Measurements from ENCODE around the gene GRID1.

DNA sequence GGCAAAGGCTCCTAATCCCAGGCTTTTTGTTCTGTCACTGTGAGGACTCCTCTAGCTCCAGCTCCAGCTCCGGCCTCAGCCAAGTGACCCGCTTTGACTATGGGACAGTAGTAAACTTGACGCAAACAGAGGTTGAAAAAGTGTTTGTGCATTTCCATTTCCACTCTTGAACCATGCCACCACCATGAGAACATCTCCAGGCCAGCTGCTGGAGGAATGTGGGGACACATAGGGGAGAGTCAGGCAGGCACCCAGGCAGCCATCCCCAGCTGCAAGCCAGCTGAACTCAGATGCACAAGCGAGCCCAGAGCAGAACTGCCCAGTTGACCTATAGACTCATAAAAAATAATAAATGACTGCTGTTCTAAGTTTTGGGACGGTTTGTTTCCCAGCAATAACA is 224.7 kb downstream of the GRID1 start:
- TF ChIP-seq POLR2AphosphoS5 (IDR thresholded peaks at IDR 0.05), result no peak
- TF ChIP-seq, protein P1, sequence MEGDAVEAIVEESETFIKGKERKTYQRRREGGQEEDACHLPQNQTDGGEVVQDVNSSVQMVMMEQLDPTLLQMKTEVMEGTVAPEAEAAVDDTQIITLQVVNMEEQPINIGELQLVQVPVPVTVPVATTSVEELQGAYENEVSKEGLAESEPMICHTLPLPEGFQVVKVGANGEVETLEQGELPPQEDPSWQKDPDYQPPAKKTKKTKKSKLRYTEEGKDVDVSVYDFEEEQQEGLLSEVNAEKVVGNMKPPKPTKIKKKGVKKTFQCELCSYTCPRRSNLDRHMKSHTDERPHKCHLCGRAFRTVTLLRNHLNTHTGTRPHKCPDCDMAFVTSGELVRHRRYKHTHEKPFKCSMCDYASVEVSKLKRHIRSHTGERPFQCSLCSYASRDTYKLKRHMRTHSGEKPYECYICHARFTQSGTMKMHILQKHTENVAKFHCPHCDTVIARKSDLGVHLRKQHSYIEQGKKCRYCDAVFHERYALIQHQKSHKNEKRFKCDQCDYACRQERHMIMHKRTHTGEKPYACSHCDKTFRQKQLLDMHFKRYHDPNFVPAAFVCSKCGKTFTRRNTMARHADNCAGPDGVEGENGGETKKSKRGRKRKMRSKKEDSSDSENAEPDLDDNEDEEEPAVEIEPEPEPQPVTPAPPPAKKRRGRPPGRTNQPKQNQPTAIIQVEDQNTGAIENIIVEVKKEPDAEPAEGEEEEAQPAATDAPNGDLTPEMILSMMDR (IDR thresholded peaks at IDR 0.05), result no peak
- no peak for TF ChIP-seq POLR2A (IDR thresholded peaks at IDR 0.05)
- TF ChIP-seq EP300 (IDR thresholded peaks at IDR 0.05; ENCODE audit: low read depth), result no peak
